Hematopoietic multipotent progenitor cell treated with erythropoietin and hydrocortisone succinate and interleukin-3 and kit ligand, for 4 days (in vitro differentiated cells): ENCODE measurements around the gene PHF13.

Source experiments
- DNase-seq: peaks from one replicate; pipeline ENCODE4 v3.0.0-alpha.2; 2015

The PHF13 gene

GRCh38 chr1:6602669-6603237, 10.8 kb upstream of the PHF13 start, which contains the start of gene KLHL21:
Gene KLHL21 (minus strand): TSS chr1:6602869. CDS start chr1:6602817, 52 bp downstream.
- peak; percentile 96 for DNase-seq

- DNase-seq = peak; percentile 85
Observed at GRCh38 chr1:6603238-6603914, 10.2 kb upstream of the PHF13 start.

DNA sequence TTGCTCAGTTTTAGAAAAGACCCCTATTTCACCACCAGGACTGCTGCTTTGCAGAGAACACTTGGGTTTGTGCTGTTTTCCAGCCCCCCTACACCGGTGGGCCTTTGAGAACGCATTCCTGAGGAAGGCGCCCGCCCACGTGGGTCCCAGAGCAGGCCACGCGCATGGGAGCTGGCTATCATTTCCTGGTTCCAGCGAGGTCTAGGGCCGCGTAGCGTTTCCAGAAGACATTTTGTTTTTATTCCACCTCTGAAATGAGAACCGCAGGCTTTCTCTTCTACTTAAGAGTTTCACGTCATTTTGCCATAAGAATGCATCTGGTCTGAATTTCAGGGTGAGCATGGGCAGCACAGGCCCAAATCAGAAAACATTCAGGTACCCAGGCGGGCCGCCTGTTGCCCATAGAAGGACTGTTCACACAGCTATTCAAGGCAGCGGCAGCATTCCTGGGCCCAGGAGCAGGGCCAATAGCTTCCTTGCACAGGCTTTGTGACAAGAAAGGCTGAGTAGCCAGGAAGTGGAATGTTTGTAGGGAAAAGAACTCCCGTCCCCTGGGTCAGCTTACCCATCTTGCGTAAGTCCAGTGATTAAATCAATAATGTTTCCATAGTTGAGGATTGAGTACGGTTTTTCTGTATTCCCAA, 9.5 kb upstream of the PHF13 start:
- DNase-seq = no peak

- DNase-seq = no peak
Observed at GRCh38 chr1:6612641-6613360, 730 bp upstream of the PHF13 start.

GRCh38 chr1:6614019-6614928, 743 bp downstream of the PHF13 start:
- peak; percentile 67 for DNase-seq

- DNase-seq = peak; percentile 32
Observed at GRCh38 chr1:6614929-6615785, 1.6 kb downstream of the PHF13 start.

DNA sequence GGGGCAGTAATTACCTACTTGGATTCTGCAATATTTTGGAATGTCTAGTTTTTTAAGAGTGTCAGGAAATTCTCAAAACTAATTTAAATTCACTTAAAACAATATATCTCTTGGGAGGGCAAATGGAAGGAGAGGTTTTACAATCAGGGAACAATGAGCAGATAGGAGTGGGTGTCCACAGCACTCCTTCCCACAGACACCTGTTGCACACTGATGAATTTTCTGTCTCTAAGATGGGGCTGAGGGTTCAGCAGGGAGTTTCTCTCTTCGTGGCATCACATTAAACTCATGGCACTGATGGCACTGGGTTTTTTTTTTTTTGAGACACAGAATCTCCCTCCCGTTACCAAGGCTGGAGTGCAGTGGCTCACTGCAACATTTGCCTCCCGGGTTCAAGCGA, 5.5 kb downstream of the PHF13 start:
- DNase-seq = no peak

- no peak for DNase-seq
Observed at GRCh38 chr1:6621429-6622391, 8.2 kb downstream of the PHF13 start.

DNA sequence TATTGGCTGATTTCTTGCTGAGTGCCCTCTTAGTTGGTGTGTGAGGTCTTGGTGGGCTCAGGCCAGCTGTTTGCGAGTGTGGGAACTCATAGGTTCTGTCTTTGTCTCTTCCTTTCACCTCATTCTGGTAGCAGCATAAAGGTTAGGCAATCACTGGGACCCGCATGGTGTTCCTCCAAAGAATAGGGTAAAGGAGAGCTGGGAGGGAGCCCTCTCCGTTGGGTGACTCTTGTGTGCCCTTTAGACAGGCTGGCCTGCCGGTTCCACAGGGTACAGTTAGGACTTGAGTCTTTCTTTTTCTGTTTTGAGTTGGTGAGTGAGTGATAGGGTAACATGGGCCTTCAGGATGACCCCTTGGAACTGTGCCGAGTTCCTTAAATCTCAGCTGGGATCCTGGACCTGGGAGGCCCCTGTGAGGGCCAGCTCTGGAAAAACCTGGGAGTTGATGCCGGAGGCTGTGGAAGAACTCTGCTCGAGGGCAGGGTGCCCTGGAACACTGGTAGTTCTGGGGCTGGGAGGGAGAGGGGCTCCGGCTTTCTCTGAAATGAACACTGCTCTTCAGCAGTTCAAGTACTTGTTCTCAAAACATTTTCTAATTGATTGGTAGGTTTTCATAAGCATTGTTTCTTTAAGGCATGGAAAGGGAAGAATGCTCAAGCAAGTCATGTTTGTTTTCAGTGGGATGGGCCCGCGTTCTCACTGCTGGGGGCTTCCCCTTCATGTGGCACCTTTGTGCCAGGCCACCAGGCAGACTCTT, 9.0 kb downstream of the PHF13 start:
- no peak for DNase-seq

DNA sequence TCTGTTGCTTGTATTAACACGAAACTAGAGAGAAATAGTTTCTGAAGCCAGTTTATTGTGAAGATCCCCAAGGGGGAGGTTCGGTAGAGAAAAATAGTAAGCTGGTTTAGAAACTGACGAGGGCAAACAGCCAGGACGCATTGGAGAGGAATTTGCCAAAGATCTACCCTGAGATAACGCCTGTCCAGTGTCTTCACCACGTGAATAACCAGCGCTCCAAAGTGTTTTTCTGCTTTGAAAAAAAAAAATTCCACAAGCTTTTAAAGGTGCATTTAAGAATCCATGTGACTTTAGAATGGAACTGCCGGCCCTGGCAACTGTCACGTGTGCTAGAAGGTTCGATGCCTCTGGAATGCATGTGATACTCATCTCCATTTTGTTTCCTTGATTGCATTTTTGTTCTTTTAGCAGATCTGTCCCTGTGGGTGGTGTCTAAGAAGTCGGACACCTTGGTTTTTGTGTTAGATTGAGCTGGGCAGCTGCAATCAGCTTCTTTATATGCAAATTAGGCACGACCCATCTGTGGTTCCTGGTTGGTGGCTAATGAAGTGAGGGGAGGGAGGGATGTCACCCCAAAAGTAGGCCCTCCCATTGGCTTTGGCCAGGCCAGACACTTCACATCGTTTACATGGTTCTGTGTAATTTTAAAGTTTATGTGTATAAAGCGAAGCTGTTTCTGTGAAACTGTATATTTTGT, 9.9 kb downstream of the PHF13 start:
- no peak for DNase-seq

GRCh38 chr1:6624710-6625583, 11.4 kb downstream of the PHF13 start, which contains the start of gene THAP3:
Gene THAP3 (plus strand): TSS chr1:6624868. CDS start chr1:6625219, 351 bp downstream.
- peak; percentile 93 for DNase-seq

DNA sequence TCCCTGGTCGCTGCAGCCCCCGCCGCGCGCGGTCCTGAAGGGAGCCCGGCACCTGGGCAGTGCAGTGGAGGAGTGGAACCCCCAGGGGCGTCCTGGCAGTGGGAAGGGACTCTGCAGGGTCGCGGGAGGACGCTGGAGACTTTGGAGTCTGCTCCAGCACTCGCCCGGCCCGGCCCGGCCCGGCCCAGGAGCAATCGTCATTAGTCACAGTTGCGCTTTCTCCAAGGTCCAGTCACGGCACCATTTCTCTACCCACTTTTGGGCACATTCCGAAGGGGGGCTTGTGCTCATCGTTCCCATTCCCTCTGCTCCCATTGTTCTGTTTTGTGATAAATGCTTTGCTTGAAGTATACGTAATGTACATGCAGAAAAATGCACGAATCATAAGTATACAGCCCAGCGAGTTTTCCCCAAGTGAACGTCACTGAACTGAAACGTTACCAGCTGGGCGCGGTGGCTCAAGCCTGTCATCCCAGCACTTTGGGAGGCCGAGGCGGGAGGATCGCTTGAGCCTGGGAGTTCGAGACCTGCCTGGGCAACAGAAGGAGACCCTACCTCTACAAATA, 12.1 kb downstream of the PHF13 start:
- peak; percentile 50 for DNase-seq

DNA sequence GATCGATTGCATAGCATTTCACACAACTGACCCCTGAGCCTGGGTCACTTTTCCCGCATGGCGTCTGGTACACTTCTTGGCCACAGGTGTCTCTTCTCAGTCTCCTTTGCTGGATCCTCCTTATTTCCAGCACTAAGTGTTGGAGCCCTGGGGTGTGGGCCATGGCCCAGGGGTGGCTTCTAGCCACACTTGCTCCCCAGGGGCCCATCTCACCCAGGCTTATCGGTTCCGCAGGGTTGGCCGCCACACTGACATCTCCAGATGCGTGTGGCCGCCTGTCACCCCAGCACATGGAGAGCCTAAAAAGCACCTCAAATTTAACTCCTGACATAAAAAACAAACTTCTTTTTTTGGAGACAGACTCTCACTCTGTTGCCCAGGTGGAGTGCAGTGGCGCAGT, 13.5 kb downstream of the PHF13 start:
- DNase-seq = no peak

- no peak for DNase-seq
Observed at GRCh38 chr1:6627841-6628545, 14.5 kb downstream of the PHF13 start.

DNA sequence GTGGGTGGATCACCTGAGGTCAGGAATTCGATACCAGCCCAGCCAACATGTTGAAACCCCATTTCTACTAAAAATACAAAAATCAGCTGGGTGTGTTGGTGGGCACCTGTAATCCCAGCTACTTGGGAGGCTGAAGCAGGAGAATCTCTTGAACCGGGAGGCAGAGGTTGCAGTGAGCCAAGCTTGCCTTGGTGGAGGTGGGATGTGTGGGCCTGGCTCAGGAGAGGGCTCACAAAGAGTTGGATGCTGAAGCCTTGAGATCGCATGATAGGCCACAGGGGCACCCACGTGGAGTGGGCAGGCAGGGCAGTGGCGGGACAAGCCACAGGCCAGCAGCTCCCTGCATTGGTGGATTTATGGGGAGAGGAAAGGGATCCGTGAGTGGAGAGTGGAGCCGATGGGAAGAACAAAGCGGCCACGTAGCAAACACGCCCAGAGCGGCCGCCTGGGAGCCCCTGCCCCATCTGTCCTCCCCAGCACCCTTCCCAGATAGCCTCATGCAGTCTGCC, 15.5 kb downstream of the PHF13 start:
- DNase-seq = no peak

GRCh38 chr1:6630027-6630426, 16.5 kb downstream of the PHF13 start:
- no peak for DNase-seq
